K562 (cell line): ENCODE results near the gene SLC12A3. TPM values are rescaled to one million over a fixed set of nuclear protein-coding genes. Genes with fewer than 3 reads are reported as not detected.
A peak's percentile ranks its signal among the peaks of the same experiment; 100 is the strongest.

ENCODE experiments used
- ADNP ChIP-seq: fragments of 200-800 bp; sonication (Bioruptor generic); IDR thresholded peaks from 2 replicates; pipeline ENCODE4 v1.6.1; 2016; ENCODE audit warnings: missing genetic modification characterization, missing compliant biosample characterization
- CEBPB ChIP-seq: fragments of 450-650 bp; IDR thresholded peaks from 2 replicates; pipeline ENCODE4 v1.6.1; 2016; ENCODE audit warnings: missing genetic modification characterization, missing compliant biosample characterization
- DIDO1 ChIP-seq: fragments of 450-650 bp; IDR thresholded peaks from 2 replicates; pipeline ENCODE4 v1.6.1; 2016; ENCODE audit warnings: low read depth, missing biosample characterization, missing genetic modification characterization
- HEY1 ChIP-seq: fragments of 250-450 bp; sonication (Bioruptor Pico); IDR thresholded peaks from 2 replicates; pipeline ENCODE4 v1.5.0; 2020; ENCODE audit warnings: mild to moderate bottlenecking, moderate library complexity, borderline replicate concordance
- IFI16 ChIP-seq: fragments of 250-450 bp; sonication (Bioruptor Pico); IDR thresholded peaks from 2 replicates; pipeline ENCODE4 v2.1.2; 2022; ENCODE audit warnings: mild to moderate bottlenecking, inconsistent platforms
- KLF1 ChIP-seq: fragments of 450-650 bp; IDR thresholded peaks from 2 replicates; pipeline ENCODE4 v1.6.1; 2016; ENCODE audit warnings: missing genetic modification characterization, missing compliant biosample characterization
- MYC ChIP-seq, 2 experiments: fragments of 250-450 bp in 1 of 2; sonication (Bioruptor Pico) in 1 of 2; IDR thresholded peaks; 2 replicates each; pipeline versions ENCODE4 v1.5.1 to v1.6.1; 2012 to 2021; ENCODE audit warnings: low read depth in 2 of 2, borderline replicate concordance in 1 of 2, improper control_type of control experiment in 1 of 2, low read length in 1 of 2, mild to moderate bottlenecking in 1 of 2, moderate library complexity in 1 of 2
- NBN ChIP-seq: fragments of 450-650 bp; IDR thresholded peaks from 2 replicates; pipeline ENCODE4 v1.6.1; 2016; ENCODE audit warnings: low read depth, mild to moderate bottlenecking
- NELFE ChIP-seq: IDR thresholded peaks from 2 replicates; pipeline ENCODE4 v1.6.1; 2011; ENCODE audit warnings: mild to moderate bottlenecking; ENCODE audit not compliant: insufficient read depth, insufficient read length
- PHB ChIP-seq: fragments of 250-450 bp; sonication (Bioruptor Pico); IDR thresholded peaks from 2 replicates; pipeline ENCODE4 v1.5.0; 2021
- POLR2AphosphoS5 ChIP-seq: IDR thresholded peaks from 2 replicates; pipeline ENCODE4 v1.6.1; 2011; ENCODE audit warnings: mild to moderate bottlenecking, low read depth, low read length, moderate library complexity; ENCODE audit not compliant: control insufficient read depth, insufficient read depth
- POLR2B ChIP-seq: fragments of 450-650 bp; IDR thresholded peaks from 2 replicates; pipeline ENCODE4 v1.6.1; 2018; ENCODE audit warnings: low read depth; ENCODE audit not compliant: partially characterized antibody
- POLR2G ChIP-seq: fragments of 200-400 bp; formaldehyde crosslinking; IDR thresholded peaks from 2 replicates; pipeline ENCODE4 v1.6.1; 2017; ENCODE audit warnings: low read depth, mild to moderate bottlenecking, antibody characterized with exemption, low read length, moderate library complexity
- RFX7 ChIP-seq: fragments of 250-450 bp; sonication (Bioruptor Pico); IDR thresholded peaks from 2 replicates; pipeline ENCODE4 v1.5.1; 2021; ENCODE audit warnings: mild to moderate bottlenecking
- SUPT5H ChIP-seq: fragments of 450-650 bp; IDR thresholded peaks from 2 replicates; pipeline ENCODE4 v1.6.1; 2016
- ZBTB17 ChIP-seq: fragments of 450-650 bp; formaldehyde crosslinking; IDR thresholded peaks from 2 replicates; pipeline ENCODE4 v1.4.0; 2020; ENCODE audit warnings: mild to moderate bottlenecking
- polyA plus RNA-seq, 8 experiments: library from polyadenylated mRNA; depleted of rRNA in 4 of 8; stranded (reverse) in 5 of 8; unstranded in 3 of 8; fragments of >200 nt; fragmentation: Nextera tagmentation in 2 of 8; fragmentation: Illumina TruSeq in 1 of 8; extraction: Ambion mirVana in 2 of 8; extraction: Trizol in 1 of 8; gene quantifications; 2 replicates each; pipeline versions ENCODE4 v1.2.1 to v1.2.3, GENCODE V29; 2011 to 2014; ENCODE audit warnings: inconsistent platforms in 1 of 8, missing spikeins in 1 of 8
- total RNA-seq, 7 experiments: library from RNA; depleted of rRNA in 6 of 7; stranded (reverse); fragments of >200 nt in 6 of 7; fragmentation: Illumina TruSeq in 2 of 7; extraction: Trizol in 2 of 7; gene quantifications; 2 replicates each; pipeline versions ENCODE4 v1.2.1 to v1.2.3, GENCODE V29; 2011 to 2021; ENCODE audit warnings: low replicate concordance in 1 of 7
- TF ChIP-seq, protein P1 (sequence below): fragments of 200-800 bp; sonication (Bioruptor generic); IDR thresholded peaks from 2 replicates; pipeline ENCODE4 v1.6.1; 2017; ENCODE audit warnings: missing genetic modification characterization, missing compliant biosample characterization
- TF ChIP-seq, protein P2 (sequence below), 2 experiments: IDR thresholded peaks; 2 replicates each; pipeline ENCODE4 v1.6.1; 2011; ENCODE audit warnings: borderline replicate concordance in 1 of 2, control low read depth in 1 of 2, low read depth in 1 of 2, low read length in 1 of 2, mild to moderate bottlenecking in 1 of 2, mixed read lengths in 1 of 2, moderate library complexity in 1 of 2; ENCODE audit not compliant: insufficient read depth in 1 of 2, insufficient read length in 1 of 2, poor library complexity in 1 of 2, severe bottlenecking in 1 of 2; ENCODE audit errors: extremely low read depth in 1 of 2
- TF ChIP-seq, protein P3 (sequence below): fragments of 450-650 bp; formaldehyde crosslinking; conservative IDR thresholded peaks from 2 replicates; pipeline ENCODE4 v1.4.0; 2022; ENCODE audit warnings: mild to moderate bottlenecking, missing genetic modification characterization
- TF ChIP-seq, protein P4 (sequence below): IDR thresholded peaks from 3 replicates; pipeline ENCODE4 v1.6.1; 2011; ENCODE audit warnings: borderline replicate concordance, mild to moderate bottlenecking; ENCODE audit not compliant: insufficient read length, insufficient read depth
- TF ChIP-seq, protein P5 (sequence below): fragments of 450-650 bp; IDR thresholded peaks from 2 replicates; pipeline ENCODE4 v1.6.1; 2016

SLC12A3 gene
- total and polyA plus RNA-seq, 9 of the 15 experiments (the other 6 are each of a cell fraction or from before 2014, with no cell fraction given) = not detected

DNA sequence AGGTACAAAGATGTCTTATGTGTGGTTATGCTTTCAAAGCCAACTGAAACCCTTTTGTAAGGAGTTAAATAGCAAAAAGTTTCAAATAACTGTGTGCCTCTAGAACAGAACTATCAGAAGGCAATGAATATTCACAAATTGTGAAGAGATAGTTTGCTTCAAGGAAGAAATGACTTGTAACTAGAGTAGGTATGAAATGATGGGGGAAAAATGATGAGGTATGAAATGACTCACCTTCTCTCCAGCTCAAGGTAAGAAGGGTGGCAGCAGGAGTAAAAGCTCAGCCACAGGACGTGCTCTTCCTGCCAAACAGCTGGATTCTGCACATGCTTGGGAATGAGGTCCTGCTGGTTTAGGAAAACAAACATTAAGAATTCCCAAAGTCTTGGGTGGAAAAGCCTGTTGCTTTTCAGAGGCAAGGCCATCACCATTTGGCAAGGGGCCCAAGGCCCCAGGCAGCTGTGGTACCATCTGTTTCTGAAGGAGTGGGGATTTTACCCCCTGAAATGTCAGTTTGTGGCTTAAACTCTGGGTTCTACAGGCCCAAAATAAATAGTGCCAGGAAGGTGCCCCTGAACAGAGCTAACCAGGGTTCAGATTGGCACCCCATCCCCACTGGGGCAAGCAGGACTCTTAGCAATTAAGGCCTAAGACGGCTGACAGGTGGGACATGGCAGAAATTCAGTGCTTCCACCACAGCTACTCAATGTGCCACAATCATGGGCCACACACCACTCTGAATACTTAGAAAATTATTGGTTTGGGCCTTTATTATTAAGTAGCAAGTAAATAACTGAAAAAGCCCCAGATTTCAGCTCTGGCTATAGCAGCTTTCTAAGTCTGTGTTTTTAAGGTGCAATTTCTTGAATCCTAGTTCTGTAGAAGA, 80.2 kb downstream of the SLC12A3 start (continued):
- TF ChIP-seq, protein P1, sequence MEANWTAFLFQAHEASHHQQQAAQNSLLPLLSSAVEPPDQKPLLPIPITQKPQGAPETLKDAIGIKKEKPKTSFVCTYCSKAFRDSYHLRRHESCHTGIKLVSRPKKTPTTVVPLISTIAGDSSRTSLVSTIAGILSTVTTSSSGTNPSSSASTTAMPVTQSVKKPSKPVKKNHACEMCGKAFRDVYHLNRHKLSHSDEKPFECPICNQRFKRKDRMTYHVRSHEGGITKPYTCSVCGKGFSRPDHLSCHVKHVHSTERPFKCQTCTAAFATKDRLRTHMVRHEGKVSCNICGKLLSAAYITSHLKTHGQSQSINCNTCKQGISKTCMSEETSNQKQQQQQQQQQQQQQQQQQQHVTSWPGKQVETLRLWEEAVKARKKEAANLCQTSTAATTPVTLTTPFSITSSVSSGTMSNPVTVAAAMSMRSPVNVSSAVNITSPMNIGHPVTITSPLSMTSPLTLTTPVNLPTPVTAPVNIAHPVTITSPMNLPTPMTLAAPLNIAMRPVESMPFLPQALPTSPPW (CRISPR knock-in tag) = 0 out of 2 replicates have a peak, but pooled peaks have one; percentile 35
- no peak for TF ChIP-seq HEY1 (CRISPR knock-in tag)
- TF ChIP-seq CEBPB (tag) = no peak
- no peak for TF ChIP-seq MYC (IDR thresholded peaks at IDR 0.05; ENCODE audit: low read depth, low read length)
- peak; percentile 74; the same call in 1 of the 2 replicates for TF ChIP-seq MYC (CRISPR knock-in tag; IDR thresholded peaks at IDR 0.05; ENCODE audit: borderline replicate concordance, low read depth)
- TF ChIP-seq, protein P2, sequence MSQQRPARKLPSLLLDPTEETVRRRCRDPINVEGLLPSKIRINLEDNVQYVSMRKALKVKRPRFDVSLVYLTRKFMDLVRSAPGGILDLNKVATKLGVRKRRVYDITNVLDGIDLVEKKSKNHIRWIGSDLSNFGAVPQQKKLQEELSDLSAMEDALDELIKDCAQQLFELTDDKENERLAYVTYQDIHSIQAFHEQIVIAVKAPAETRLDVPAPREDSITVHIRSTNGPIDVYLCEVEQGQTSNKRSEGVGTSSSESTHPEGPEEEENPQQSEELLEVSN (IDR thresholded peaks at IDR 0.05; ENCODE audit: borderline replicate concordance in 1 of 2, extremely low read depth in 1 of 2, insufficient read depth in 1 of 2, insufficient read length in 1 of 2, low read depth in 1 of 2, low read length in 1 of 2, poor library complexity in 1 of 2, severe bottlenecking in 1 of 2) = no peak
- TF ChIP-seq, protein P3, sequence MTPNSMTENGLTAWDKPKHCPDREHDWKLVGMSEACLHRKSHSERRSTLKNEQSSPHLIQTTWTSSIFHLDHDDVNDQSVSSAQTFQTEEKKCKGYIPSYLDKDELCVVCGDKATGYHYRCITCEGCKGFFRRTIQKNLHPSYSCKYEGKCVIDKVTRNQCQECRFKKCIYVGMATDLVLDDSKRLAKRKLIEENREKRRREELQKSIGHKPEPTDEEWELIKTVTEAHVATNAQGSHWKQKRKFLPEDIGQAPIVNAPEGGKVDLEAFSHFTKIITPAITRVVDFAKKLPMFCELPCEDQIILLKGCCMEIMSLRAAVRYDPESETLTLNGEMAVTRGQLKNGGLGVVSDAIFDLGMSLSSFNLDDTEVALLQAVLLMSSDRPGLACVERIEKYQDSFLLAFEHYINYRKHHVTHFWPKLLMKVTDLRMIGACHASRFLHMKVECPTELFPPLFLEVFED = peak; percentile 89
- TF ChIP-seq IFI16 (CRISPR knock-in tag) = no peak
- peak; percentile 8; the same call in 1 of the 2 replicates for TF ChIP-seq POLR2AphosphoS5
- TF ChIP-seq SUPT5H = peak; percentile 54
- peak; percentile 87 for TF ChIP-seq PHB (CRISPR knock-in tag)
- peak; percentile 48 for TF ChIP-seq POLR2G
- 0 out of 2 replicates have a peak, but pooled peaks have one; percentile 8 for TF ChIP-seq ZBTB17
- TF ChIP-seq DIDO1 (tag) = no peak
- no peak for TF ChIP-seq NELFE
- no peak for TF ChIP-seq RFX7
- TF ChIP-seq KLF1 = no peak
- no peak for TF ChIP-seq ADNP (tag)
- TF ChIP-seq NBN = no peak
- TF ChIP-seq POLR2B = peak; percentile 75
- TF ChIP-seq, protein P4, sequence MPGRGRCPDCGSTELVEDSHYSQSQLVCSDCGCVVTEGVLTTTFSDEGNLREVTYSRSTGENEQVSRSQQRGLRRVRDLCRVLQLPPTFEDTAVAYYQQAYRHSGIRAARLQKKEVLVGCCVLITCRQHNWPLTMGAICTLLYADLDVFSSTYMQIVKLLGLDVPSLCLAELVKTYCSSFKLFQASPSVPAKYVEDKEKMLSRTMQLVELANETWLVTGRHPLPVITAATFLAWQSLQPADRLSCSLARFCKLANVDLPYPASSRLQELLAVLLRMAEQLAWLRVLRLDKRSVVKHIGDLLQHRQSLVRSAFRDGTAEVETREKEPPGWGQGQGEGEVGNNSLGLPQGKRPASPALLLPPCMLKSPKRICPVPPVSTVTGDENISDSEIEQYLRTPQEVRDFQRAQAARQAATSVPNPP = no peak
- TF ChIP-seq, protein P5, sequence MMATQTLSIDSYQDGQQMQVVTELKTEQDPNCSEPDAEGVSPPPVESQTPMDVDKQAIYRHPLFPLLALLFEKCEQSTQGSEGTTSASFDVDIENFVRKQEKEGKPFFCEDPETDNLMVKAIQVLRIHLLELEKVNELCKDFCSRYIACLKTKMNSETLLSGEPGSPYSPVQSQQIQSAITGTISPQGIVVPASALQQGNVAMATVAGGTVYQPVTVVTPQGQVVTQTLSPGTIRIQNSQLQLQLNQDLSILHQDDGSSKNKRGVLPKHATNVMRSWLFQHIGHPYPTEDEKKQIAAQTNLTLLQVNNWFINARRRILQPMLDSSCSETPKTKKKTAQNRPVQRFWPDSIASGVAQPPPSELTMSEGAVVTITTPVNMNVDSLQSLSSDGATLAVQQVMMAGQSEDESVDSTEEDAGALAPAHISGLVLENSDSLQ = no peak
